GM21390 (cell line): ENCODE measurements around the gene DACT3.

ENCODE experiments used
- ATAC-seq: cut with Tn5 transposase; IDR thresholded peaks from one replicate; pipeline ENCODE4 v1.9.1; 2021; ENCODE audit not compliant: unreplicated experiment

Gene DACT3

GRCh38 chr19:46614114-46614722 is 46.8 kb downstream of the DACT3 start:
- no peak for ATAC-seq

GRCh38 chr19:46613525-46613924 is 47.5 kb downstream of the DACT3 start:
- no peak for ATAC-seq

GRCh38 chr19:46611776-46612175 is 49.2 kb downstream of the DACT3 start:
- no peak for ATAC-seq

GRCh38 chr19:46610851-46611770 is 49.9 kb downstream of the DACT3 start:
- ATAC-seq: no peak

GRCh38 chr19:46610413-46610775 is 50.6 kb downstream of the DACT3 start:
- no peak for ATAC-seq

GRCh38 chr19:46609511-46610412 is 51.2 kb downstream of the DACT3 start:
- no peak for ATAC-seq

- no peak for ATAC-seq
These were observed 52.2 kb downstream of the DACT3 start for GRCh38 chr19:46608581-46609345.

- no peak for ATAC-seq
These were observed 52.8 kb downstream of the DACT3 start for GRCh38 chr19:46608178-46608577.

GRCh38 chr19:46607448-46607841 is 53.5 kb downstream of the DACT3 start:
- ATAC-seq: no peak

GRCh38 chr19:46606681-46607447 is 54.1 kb downstream of the DACT3 start:
- ATAC-seq: no peak

GRCh38 chr19:46606019-46606418 is 55.0 kb downstream of the DACT3 start:
- ATAC-seq: no peak

- no peak for ATAC-seq
These were observed 55.6 kb downstream of the DACT3 start for GRCh38 chr19:46605356-46605821.

GRCh38 chr19:46604781-46605355 is 56.1 kb downstream of the DACT3 start:
- ATAC-seq: no peak

- ATAC-seq: no peak
These were observed 57.2 kb downstream of the DACT3 start for GRCh38 chr19:46603752-46604231.

- no peak for ATAC-seq
These were observed 57.8 kb downstream of the DACT3 start for GRCh38 chr19:46603195-46603637.

GRCh38 chr19:46602392-46603194 is 58.4 kb downstream of the DACT3 start:
- no peak for ATAC-seq

- no peak for ATAC-seq
These were observed 59.4 kb downstream of the DACT3 start, which contains the start of gene CALM3 for GRCh38 chr19:46601318-46602224. TSS of gene CALM3 (plus strand) at chr19:46601330. CDS start at chr19:46601435, 105 bp downstream.
